NCI-H2107 (cell line): ENCODE measurements around the gene EFNB1.
"Not testable (repeated sequence)": the region's sequence is repeated elsewhere in the genome, so short reads cannot be mapped to it uniquely, and the experiment has no call there.

Experiments used
- DNase-seq: peaks from one replicate; lab custom pipeline; 2025; lab: John Stamatoyannopoulos, UW

Gene EFNB1

DNA sequence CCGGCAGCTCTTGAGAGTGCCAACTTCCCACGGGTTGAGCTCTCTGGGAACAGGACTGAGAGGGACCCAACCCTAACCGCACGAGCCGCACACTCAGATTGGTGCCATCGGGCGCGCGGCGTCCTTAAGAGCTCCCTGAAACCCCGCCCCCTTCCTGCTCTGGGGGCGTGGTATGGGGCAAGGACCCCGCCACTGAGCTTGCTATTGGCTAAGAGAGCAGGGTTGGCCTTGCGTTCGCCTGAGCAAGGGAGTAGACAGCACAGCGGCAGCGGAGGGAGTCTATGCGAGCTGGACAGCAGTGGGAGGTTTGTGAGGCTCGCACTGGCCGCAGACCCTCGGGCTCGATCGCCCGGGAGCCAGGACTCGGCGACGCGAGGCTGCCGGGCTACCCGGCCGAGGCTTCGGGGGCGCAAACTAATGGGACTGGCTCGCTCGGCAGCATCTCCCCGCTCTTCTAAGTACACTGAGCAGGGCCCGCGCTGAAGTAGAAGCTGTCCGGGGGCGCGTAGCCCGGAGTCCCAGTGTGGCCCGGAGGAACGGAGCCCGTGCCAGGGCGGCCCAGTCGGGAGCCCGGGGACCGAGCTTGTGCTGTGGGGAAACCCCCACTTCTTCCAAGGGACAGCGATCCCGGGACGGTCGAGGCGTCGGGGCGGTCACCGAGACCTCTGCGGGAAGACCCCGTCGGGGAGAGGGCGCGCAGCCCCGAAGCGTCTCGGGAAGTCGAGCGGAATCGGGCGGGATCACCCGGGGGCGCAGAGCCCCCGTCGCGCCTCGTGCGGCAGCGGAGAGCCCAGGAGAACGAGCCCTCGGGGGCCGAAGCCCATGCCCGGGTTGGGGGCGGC lies at the start of gene EFNB1:
EFNB1 (plus strand) TSS at position 282 of the 842 bp plus-strand sequence. CDS start 756 bp downstream, outside the sequence.
- DNase-seq, result peak; percentile 92

DNA sequence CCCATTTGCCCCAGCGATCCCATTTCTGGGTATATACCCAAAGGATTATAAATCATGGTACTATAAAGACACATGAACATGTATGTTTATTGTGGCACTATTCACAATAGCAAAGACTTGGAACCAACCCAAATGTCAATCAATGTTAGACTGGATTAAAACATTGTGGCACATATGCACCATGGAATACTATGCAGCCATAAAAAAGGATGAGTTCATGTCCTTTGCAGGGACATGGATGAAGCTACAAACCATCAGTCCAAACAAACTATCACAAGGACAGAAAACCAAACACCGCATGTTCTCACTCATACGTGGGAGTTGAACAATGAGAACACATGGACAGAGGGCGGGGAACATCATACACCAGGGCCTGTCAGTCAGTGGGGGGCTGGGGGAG lies 47.5 kb upstream of the EFNB1 start:
- DNase-seq, result not testable (repeated sequence)

DNA sequence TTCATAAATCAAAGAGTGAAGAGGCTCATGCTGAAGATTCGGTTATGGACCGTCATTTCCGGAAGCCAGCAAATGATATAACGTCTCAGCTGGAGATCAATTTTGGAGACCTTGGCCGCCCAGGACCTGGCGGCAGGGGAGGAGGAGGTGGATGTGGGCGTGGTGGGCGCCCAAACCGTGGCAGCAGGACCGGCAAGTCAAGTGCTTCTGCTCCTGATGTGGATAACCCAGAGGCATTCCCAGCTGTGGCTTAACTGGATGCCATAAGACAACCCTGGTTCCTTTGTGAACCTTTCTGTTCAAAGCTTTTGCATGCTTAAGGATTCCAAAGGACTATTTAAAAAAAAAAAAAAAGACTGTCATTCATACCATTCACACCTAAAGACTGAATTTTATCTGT lies 44.0 kb upstream of the EFNB1 start:
- DNase-seq, result no peak

DNA sequence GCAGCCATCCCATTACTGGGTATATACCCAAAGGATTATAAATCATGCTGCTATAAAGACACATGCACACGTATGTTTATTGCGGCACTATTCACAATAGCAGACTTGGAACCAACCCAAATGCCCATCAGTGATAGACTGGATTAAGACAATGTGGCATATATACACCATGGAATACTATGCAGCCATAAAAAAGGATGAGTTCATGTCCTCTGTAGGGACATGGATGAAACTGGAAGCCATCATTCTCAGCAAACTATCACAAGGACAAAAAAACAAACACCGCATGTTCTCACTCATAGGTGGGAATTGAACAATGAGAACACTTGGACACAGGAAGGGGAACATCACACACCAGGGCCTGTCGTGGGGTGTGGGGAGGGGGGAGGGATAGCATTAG lies 42.2 kb upstream of the EFNB1 start:
- not testable (repeated sequence) for DNase-seq

DNA sequence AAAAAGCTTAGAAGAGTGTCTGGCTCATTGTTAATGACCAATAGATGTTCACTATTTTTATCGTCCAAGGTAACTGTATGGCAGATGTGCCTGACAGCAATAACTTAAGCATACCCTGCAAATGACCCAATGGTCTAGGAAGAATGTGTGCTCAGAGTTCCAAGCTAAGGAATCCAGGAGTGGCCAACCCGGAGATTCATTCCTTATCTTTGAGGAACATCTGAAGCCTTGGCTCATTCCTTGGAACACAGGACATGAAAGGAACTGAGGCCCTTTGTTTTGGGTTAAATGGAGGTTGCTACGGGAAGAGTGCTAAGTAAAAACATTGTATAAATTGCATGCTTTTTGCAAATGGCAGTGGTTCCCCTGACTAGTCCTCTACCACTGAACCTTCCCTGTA lies 38.9 kb upstream of the EFNB1 start:
- DNase-seq, result no peak

DNA sequence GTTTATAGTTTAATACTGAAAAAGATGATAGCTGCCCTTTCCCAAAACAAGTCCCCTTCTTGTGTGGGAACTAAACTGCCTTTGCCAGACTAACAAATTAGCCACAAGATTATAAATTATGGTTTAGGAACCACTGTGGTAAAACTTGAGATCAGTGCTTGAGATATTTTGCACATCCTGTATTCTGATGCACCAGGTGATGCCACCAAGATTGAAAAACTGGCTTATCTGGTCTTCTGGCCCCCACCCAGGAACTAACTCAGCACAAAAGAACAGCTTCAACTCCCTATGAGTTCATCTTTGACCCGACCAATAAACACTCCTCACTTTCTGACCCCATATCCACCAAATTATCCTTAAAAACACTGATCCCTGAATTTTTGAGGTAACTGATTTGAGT lies 36.7 kb upstream of the EFNB1 start:
- DNase-seq, result no peak

DNA sequence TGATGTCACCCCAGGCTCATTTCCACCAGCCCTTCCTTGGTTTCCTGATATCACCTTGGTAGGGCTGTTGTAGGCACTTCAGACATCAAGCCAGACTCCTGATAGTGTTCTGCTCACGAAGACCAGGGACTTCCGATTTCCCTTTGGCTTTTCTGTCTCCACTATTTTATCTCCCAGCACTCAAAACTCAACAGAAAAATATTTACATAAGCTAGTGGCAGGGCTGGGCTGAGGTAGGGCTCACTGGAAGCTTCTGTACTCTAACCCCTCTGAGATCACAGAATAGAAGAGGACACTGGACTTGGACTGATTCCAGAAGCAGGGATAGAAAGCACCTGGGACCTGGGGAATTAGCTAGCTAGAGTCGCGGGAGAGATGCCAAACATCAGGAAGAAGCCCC lies 34.4 kb upstream of the EFNB1 start:
- no peak for DNase-seq

DNA sequence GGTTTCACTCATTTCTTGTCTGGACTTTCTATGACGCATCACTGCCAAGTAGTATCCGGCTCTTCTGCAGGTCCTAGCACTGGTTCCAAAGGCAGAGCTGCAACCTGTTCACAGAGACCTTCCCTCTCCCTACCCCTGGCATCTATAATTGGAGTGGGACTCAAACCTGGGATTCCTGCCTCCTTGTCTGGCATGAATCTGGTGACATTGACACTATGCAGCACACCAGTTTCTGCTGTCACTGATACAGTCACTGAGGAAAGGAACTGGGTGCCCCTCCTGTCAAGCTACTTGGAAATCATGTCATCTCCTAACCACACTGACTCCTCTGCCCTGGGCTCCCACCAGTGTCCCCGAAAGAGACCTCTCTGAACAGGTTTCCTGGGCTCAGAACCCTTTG lies 33.1 kb upstream of the EFNB1 start:
- no peak for DNase-seq

DNA sequence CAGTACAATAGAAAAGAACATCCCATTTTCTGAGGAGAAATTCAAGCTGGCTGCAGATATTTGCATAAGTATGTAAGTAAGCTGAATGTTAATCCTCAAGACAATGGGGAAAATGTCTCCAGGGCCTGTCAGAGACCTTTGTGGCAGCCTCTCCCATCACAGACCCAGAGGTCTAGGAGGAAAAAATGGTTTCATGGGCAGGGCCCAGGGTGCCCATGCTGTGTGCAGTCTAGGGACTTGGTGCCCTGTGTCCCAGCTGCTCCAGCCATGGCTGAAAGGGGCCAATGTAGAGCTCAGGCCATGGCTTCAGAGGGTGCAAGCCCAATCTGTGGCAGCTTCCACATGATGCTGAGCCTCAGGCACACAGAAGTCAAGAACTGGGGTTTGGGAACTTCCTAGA lies 30.4 kb upstream of the EFNB1 start:
- DNase-seq, result not testable (repeated sequence)

DNA sequence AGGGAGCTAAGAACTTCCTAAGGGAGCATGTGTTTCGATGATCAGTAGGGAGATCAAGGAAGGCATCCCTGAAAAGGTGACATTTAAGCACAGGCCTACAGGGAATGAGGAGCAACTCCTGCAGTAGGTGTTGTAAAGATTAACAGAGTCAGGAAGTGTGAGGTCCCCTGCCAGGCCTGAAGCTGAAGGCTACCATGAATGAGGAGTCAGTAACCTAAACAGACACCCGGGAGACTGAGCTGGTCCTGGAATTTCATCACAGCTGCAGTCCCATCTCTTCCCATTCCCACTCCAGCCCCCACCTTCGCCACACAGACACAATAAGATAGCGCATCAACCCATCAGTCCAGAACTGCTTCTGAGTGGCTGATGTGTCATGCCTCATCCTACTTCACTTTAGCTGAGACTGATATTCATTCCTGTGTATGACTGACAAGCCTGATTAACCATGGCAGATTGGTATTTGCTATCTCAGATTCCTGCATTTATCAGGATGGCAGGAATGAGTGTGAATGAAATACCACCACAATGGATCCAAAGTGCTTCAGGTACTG lies 27.0 kb upstream of the EFNB1 start:
- DNase-seq, result no peak

DNA sequence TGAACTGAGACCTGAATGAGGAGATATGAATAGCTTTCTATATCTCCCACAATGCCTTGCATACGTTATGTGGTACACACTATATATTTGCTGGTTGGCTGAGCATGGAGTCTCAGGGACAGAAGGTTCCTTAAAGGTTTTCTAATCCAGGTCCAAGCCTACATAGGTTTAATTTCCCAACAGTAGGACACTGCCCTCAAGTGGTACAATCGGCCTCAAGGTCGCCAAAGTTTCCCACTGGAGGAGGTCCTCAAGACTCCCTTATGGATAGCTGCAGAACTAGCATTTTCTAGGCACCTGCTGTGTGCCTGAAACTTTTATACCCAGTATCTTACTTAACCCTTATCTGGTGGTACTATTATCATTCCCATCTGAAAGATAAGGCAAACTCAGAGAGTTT lies 21.0 kb upstream of the EFNB1 start:
- no peak for DNase-seq

DNA sequence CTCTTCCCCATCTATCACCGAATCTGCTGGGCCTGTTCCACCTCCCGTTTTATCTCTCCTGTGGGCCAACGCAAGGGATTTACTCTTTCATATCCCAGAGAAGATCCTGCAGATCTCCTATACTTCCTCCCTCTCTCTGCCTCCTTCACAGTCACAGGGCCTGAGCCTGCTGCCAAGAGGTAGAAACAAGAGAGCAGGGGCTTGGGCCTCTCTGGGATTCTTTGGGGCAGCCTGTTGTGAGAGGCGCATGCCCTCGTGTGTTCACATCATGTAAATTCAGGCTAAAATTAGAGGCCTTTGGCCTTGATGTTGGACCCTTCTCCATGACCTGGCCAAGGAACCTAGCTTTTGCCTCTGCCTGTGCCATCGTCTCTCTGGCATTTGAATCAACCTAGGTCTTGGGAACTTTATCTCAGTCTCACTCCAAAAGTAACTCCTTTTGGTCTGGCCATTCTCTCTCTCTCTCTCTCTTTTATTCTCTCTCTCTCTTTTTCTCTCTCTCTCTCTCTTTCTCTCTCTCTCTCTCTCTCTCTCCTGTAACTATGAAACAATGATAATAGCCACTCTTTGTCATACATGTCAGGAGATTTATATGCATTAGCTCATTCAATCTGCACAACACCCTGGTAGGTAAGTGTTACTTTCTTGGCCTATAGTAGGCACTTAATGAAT lies 20.0 kb upstream of the EFNB1 start:
- DNase-seq, result no peak

DNA sequence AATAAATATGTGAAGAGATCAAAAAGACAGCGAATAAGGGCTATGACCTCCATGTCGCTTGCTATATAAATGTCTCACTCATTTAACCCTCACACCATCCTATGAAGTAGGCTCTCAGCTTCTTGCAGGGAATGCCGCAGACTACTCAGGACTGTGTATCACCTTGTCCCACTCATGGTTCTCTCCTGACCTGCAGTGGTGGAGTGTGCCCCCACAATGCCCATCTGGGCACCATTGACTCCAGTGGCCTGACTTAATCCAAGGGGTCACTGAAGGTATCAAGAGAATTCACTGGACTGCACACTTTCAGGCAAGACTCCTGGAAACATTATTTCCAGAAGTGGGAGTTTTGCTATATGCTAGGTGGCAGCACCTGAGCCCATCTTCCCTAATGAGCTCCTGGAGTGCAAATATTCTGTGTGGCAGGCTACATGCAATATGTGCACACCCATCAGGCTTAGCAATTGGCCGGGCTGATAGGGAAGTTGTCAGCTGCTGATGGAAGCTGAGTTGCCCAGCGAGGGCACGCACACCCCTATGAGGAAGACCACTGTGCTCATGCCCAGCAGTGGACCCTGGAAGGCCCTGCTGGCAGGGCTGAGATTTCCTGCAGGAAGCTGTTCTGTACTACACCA lies 8.2 kb upstream of the EFNB1 start:
- no peak for DNase-seq

DNA sequence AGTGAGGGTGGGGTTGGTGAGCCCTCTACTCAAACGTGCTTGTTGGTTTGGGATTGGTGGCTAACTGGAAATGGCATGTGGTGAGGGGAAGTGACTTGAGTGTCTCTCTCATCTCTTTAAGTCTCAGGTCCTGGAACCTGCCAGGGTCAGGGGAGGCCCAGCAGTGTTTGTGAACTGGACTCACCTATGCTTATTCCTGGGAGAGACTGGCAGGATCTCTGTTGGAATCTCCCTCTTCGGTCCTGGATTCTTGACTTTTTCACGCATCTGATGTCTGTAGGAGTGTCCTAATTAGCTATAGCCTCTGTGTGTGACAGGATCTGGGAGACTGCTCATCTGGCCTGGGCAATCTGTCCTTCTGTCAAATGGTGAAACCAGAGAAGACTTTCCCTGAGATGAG lies 7.2 kb upstream of the EFNB1 start:
- no peak for DNase-seq

DNA sequence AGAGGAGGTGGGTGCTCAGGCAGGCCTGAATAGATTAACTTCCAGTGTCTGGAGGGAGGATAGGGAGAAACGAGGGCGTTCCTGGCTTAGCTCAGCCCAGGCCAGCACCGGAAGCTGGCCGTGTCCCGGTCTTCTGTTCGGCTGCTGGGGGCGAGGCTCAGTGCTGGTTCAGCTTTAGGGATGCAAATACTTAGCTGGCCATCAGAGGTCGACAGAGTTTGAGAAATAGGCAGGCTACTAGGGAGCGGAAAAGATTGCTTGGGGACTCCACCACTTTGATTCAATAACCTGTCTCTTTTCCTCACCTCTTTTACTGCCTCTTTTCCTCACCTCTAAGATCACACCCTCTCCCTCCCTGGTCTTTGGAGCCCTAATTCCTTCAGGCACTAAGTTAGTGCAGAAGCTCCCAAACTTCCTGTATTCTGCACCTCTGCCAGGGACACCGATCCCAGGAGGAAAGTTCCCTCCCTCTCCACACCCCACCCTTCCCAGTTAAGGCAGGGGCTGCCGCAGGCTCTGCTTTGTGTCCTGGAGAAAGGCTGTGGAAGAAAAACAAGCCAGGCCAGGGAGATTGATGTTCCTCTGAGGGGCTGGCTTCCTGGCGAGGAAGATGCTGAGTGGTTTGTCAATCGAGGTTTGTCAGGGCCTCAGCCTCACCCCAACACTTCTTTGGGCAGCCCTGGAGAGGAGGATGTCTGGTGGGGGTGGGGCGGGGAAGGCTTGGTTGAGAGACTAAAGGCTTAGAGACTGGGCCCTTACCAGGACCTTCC lies 6.0 kb upstream of the EFNB1 start:
- no peak for DNase-seq

DNA sequence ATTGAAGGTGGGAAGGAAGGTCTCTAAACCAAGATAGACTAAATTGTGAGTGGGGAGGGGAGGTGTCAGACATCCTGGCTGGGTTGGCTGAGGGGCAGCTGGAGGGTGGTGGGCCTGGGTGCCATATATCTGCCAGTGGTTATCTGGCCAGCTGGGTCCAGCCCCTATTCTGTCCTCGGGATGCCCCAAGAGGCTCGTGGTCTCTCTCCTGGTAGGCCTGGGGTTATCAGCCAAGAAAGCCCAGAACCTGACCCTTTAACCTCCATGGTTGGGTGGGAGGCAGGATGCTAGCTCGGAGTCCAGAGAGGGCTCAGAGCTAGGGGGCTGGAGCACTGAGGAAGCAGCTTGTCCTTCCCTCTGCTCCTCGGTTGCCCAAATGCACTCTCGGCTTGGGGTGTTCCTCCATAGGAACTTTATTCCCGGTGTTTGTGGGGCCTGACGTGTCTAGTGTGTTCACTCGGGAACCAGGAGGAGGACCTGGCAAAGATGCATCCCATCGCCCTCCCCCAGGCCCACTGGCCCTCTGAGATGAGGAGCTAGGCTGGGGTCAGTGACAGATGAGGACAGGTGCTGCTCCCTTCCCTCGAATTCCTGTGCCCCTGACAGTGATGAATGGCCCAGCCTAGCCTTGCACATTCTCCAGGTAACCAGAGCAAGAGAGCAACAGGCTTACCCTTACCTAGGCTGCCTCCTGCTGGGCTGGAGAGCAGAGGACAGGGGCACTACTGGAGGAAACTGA lies 5.2 kb upstream of the EFNB1 start:
- DNase-seq, result no peak

DNA sequence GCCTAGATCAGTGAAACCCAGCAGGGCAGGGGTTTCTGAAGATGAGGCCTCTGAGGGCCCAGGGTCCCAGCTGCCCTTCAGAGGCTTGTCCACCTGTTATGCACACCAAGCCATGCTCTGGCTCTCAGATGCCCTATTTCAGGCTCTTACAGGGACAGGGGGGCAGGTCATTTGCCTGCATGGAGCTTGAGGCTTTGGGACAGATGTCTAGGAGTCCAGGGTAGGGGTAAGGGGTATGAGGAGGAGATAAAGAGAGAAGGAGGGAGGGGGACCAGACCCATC lies 4.7 kb upstream of the EFNB1 start:
- no peak for DNase-seq

DNA sequence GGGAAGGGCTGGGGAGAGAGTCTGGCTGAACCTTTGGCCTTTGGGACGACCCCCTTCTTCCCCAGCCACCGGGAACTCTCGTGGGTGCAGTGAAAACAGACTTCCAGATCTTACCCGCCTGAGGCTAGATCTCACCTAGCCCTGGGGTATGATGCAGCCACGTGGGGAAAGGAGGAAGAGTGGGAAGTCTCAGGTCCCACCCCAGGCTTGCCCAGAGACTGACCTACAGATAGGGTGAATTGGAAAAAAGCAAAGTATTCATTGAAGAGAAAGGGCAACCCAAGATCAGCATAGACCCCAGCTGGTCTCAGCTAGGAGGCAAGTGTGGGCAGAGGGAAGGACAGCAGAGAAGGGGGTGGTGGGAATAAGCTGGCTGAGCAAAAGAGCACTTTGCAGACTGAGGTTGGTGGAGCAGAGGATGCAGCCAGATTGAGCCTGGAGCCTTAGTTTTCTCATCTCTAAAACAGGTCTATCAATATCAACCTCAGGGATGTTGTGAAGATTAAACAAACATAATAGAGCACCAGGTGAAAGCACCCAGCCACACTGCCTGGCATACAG lies 4.2 kb upstream of the EFNB1 start:
- DNase-seq, result no peak

DNA sequence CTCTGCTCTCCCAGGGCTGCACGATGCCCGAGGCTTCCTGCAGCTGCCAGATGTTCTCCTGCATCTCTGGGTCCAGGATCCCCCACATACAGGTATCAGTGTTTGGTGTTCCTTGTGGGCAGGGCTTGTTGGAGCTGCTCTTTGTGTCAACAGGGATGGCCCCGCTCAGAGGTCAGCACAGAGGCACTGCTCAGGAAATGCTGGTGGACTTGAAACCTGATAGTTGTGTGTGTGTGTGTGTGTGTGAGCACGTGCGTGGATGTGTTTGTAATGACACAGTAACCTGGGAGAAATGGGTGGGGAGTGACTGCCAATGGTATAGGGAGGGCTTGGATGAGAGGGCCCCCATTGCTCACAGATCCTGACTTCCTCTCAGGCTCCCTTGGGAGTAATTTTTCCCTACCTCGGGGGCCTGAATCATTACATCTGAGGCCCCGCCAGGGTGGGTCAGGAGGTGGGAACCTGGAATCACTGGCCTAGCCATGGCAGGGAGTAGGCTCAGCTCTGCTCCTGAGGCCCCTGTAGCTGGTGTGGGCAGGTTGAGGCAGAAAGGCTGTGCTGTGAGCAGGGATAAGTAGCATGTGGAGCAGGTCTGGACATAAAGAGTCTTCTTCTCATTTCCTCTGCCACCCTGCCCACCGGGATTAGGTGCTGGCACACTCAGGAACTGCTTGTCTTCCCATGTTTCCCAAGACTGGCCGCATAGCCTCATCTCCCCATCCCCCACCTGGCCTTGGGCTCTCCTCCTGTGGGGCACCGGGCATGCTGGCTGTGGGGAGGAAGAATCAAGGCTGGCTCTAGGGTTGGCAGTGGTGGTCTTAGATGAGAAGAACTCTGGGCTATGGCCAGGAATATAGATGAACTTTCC lies 2.5 kb upstream of the EFNB1 start:
- no peak for DNase-seq

DNA sequence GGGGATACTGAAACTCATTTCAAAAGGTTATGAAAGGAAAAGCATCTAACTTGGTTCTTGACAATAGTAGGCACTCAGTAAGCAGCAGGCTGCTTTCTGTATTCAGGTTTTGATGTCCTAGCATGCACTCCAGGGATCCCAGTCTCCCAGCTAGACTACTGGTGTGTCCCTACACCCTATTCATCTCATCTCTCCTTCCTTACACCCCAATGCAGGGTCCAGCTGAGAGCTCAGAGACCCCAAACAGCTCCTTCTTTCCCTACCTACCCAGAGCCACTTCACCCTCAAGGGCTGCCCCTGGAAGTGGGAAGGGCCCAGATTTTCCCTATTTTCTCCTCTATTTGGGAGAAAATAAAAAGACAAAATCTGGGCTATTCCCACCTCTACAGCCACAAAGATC lies 1.6 kb upstream of the EFNB1 start:
- DNase-seq, result no peak
